ENCODE results near the gene SSPN. TPM values are rescaled to one million over a fixed set of nuclear protein-coding genes. Genes with fewer than 3 reads are reported as not detected.

The SSPN gene
- total and polyA plus RNA-seq, 9 of the 15 experiments (the other 6 are each of a cell fraction or from before 2014, with no cell fraction given): 0.40 TPM; not detected in 8

DNA sequence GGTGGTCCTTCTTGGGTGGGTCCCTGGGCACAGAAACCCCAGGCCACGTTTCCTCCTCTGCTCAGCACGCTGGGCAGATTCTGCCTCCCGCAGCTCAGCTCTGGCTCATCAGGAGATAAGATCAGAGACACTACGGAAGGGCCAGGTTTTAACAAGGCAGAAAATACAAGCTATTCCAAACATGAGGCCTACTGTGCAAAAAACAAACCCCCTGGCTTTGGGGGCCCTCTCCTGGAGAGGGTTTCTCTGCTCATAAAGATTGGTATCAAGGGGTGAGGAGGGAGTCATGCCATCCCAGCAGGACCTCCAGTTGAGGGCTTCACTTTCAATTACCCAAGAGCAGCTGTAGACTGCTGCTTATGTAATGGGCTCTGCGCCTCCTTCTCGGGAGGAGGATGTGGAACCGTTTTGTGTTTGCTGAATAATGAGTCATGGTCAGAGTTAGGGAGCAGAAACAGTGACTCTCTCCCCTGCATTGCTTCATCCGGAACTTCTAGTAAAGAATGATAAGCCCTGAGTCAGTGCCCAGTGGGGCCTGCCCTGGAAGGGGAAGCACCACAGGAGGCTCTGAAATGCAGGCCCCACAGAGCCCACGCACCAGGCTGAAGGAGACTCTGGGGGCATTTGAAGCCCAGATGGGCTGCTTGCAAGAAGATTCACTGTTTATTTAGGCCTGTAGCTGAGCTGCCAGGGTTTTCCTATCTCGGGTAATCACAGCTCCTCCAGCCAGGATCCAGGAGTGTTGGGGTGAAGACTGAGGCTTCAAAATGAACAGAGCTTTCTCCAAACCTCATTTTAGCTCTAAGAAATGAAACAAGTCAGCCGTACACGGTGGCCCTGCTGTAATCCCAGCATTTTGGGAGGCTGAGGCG lies 79.3 kb downstream of the SSPN start (continued):
- TF ChIP-seq, protein P1, sequence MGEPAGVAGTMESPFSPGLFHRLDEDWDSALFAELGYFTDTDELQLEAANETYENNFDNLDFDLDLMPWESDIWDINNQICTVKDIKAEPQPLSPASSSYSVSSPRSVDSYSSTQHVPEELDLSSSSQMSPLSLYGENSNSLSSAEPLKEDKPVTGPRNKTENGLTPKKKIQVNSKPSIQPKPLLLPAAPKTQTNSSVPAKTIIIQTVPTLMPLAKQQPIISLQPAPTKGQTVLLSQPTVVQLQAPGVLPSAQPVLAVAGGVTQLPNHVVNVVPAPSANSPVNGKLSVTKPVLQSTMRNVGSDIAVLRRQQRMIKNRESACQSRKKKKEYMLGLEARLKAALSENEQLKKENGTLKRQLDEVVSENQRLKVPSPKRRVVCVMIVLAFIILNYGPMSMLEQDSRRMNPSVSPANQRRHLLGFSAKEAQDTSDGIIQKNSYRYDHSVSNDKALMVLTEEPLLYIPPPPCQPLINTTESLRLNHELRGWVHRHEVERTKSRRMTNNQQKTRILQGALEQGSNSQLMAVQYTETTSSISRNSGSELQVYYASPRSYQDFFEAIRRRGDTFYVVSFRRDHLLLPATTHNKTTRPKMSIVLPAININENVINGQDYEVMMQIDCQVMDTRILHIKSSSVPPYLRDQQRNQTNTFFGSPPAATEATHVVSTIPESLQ (CRISPR knock-in tag; IDR thresholded peaks at IDR 0.05): no peak
- TF ChIP-seq MTA3 (IDR thresholded peaks at IDR 0.05; ENCODE audit: borderline replicate concordance): peak; percentile 89
- TF ChIP-seq TBP (optimal IDR thresholded peaks at IDR 0.05; ENCODE audit: low read depth, low read length): peak; percentile 65
- peak; percentile 81 to 92 for TF ChIP-seq TRIM24 (IDR thresholded peaks at IDR 0.05)
- TF ChIP-seq MBD2 (IDR thresholded peaks at IDR 0.05; ENCODE audit: borderline replicate concordance, low read depth): 0 out of 2 replicates have a peak, but pooled peaks have one; percentile 62
- TF ChIP-seq NUFIP1 (IDR thresholded peaks at IDR 0.05; ENCODE audit: partially characterized antibody): no peak
- TF ChIP-seq TEAD1 (CRISPR knock-in tag; IDR thresholded peaks at IDR 0.05): peak; percentile 33 to 71; a peak in 2 of 4 replicates
- TF ChIP-seq, protein P2, sequence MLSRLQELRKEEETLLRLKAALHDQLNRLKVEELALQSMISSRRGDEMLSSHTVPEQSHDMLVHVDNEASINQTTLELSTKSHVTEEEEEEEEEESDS (CRISPR knock-in tag; IDR thresholded peaks at IDR 0.05): no peak
- peak; percentile 63; the same call in 1 of the 2 replicates for TF ChIP-seq TOE1 (IDR thresholded peaks at IDR 0.05; ENCODE audit: borderline replicate concordance)
- TF ChIP-seq TOE1 (CRISPR knock-in tag; IDR thresholded peaks at IDR 0.05; ENCODE audit: borderline replicate concordance, low read depth): no peak
- no peak for TF ChIP-seq RFX5 (IDR thresholded peaks at IDR 0.05; ENCODE audit: low read depth, low read length)
- TF ChIP-seq LCOR (CRISPR knock-in tag; IDR thresholded peaks at IDR 0.05): peak; percentile 79
- TF ChIP-seq NFIX (CRISPR knock-in tag; IDR thresholded peaks at IDR 0.05; ENCODE audit: low read depth): no peak
- TF ChIP-seq ZNF121 (CRISPR knock-in tag; conservative IDR thresholded peaks at IDR 0.05): no peak
- no peak for TF ChIP-seq ASH1L (IDR thresholded peaks at IDR 0.05; ENCODE audit: borderline replicate concordance, low read depth, partially characterized antibody)
- peak; percentile 48 to 53 for TF ChIP-seq NRF1 (conservative IDR thresholded peaks at IDR 0.05 in 1 of 2, IDR thresholded peaks at IDR 0.05 in 1 of 2)
- peak; percentile 84 for TF ChIP-seq EHMT2 (IDR thresholded peaks at IDR 0.05)
- TF ChIP-seq THRAP3 (IDR thresholded peaks at IDR 0.05; ENCODE audit: borderline replicate concordance): no peak
- no peak for TF ChIP-seq TEAD2 (tag; IDR thresholded peaks at IDR 0.05)
- peak in 1 of 2 experiments; percentile 63; a peak in 1 of 4 replicates for TF ChIP-seq ETV6 (IDR thresholded peaks at IDR 0.05; ENCODE audit: borderline replicate concordance in 1 of 2, low read depth in 2 of 2, low read length in 1 of 2)
- TF ChIP-seq ETV6 (CRISPR knock-in tag; IDR thresholded peaks at IDR 0.05; ENCODE audit: borderline replicate concordance): no peak
- peak; percentile 40 to 77 for TF ChIP-seq FOXA3 (CRISPR knock-in tag; conservative IDR thresholded peaks at IDR 0.05 in 1 of 2, IDR thresholded peaks at IDR 0.05 in 1 of 2)
- no peak for TF ChIP-seq ZNF212 (CRISPR knock-in tag; IDR thresholded peaks at IDR 0.05)
- TF ChIP-seq BRF1 (IDR thresholded peaks at IDR 0.05; ENCODE audit: borderline replicate concordance, extremely low read depth, insufficient read length): no peak
- TF ChIP-seq GABPB2 (CRISPR knock-in tag; conservative IDR thresholded peaks at IDR 0.05): no peak
- TF ChIP-seq DIDO1 (tag; IDR thresholded peaks at IDR 0.05; ENCODE audit: low read depth): peak; percentile 32; the same call in 1 of the 2 replicates
- TF ChIP-seq FIP1L1 (IDR thresholded peaks at IDR 0.05; ENCODE audit: low read depth, low read length, poor library complexity, severe bottlenecking): no peak
- TF ChIP-seq TAF15 (IDR thresholded peaks at IDR 0.05; ENCODE audit: low read depth, low read length): no peak

Data from K562 (cell line).